PFSK-1 (cell line): ENCODE data around the gene CHCHD5.

Experiments
- FOXP2 ChIP-seq: optimal IDR thresholded peaks from 2 replicates; pipeline ENCODE3; 2011; ENCODE audit warnings: borderline replicate concordance, control low read depth, inconsistent platforms; ENCODE audit not compliant: insufficient read depth; ENCODE audit errors: extremely low read length, extremely low read depth
- POLR2AphosphoS5 ChIP-seq: IDR thresholded peaks from 2 replicates; pipeline ENCODE4 v1.6.1; 2012; ENCODE audit warnings: low read depth, mild to moderate bottlenecking, control low read depth, low read length, moderate library complexity
- SIN3A ChIP-seq: IDR thresholded peaks from 2 replicates; pipeline ENCODE4 v1.6.1; 2012; ENCODE audit warnings: mild to moderate bottlenecking, low read length, moderate library complexity, borderline replicate concordance; ENCODE audit not compliant: insufficient read depth
- TAF1 ChIP-seq: IDR thresholded peaks from 2 replicates; pipeline ENCODE4 v1.6.1; 2012; ENCODE audit warnings: low read length, control low read depth, borderline replicate concordance; ENCODE audit not compliant: insufficient read depth
- TF ChIP-seq, protein P1 (sequence below), 2 experiments: IDR thresholded peaks; 2 replicates each; pipeline versions ENCODE4 v1.6.1 to v1.8.0; 2011 to 2012; ENCODE audit warnings: low read depth in 2 of 2, low read length in 2 of 2, control low read depth in 1 of 2, inconsistent platforms in 1 of 2, mild to moderate bottlenecking in 1 of 2, moderate library complexity in 1 of 2; ENCODE audit not compliant: insufficient read depth in 1 of 2

CHCHD5 gene

DNA sequence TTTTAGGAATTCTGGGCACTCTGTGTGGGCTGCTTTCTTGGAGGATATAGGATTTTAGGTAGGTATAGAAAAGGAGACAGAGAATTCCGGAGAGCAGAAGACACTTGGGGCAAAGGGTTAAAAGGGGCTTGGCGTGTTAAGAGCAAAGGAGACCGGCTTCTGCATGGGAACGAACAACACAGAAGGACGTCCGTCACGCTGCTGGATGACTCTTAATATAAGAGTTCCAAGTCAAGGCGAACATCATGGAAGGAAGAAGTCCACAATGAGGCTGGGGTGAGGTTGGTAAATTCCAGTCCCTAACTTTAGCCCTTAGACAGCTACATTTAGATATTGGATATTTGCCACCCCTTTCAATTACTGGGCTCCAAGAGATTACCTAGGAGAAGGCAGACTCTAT is 45.4 kb downstream of the CHCHD5 start:
- TF ChIP-seq FOXP2 (no peak), TAF1 (no peak), POLR2AphosphoS5 (no peak), SIN3A (no peak)
- TF ChIP-seq, protein P1, sequence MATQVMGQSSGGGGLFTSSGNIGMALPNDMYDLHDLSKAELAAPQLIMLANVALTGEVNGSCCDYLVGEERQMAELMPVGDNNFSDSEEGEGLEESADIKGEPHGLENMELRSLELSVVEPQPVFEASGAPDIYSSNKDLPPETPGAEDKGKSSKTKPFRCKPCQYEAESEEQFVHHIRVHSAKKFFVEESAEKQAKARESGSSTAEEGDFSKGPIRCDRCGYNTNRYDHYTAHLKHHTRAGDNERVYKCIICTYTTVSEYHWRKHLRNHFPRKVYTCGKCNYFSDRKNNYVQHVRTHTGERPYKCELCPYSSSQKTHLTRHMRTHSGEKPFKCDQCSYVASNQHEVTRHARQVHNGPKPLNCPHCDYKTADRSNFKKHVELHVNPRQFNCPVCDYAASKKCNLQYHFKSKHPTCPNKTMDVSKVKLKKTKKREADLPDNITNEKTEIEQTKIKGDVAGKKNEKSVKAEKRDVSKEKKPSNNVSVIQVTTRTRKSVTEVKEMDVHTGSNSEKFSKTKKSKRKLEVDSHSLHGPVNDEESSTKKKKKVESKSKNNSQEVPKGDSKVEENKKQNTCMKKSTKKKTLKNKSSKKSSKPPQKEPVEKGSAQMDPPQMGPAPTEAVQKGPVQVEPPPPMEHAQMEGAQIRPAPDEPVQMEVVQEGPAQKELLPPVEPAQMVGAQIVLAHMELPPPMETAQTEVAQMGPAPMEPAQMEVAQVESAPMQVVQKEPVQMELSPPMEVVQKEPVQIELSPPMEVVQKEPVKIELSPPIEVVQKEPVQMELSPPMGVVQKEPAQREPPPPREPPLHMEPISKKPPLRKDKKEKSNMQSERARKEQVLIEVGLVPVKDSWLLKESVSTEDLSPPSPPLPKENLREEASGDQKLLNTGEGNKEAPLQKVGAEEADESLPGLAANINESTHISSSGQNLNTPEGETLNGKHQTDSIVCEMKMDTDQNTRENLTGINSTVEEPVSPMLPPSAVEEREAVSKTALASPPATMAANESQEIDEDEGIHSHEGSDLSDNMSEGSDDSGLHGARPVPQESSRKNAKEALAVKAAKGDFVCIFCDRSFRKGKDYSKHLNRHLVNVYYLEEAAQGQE (IDR thresholded peaks at IDR 0.05; ENCODE audit: insufficient read depth in 1 of 2, low read depth in 2 of 2, low read length in 2 of 2): no peak

GRCh38 chr2:112630268-112630667 is 45.9 kb downstream of the CHCHD5 start:
- no peak for TF ChIP-seq POLR2AphosphoS5
- no peak for TF ChIP-seq TAF1
- no peak for TF ChIP-seq SIN3A
- TF ChIP-seq, protein P1 (IDR thresholded peaks at IDR 0.05; ENCODE audit: insufficient read depth in 1 of 2, low read depth in 2 of 2, low read length in 2 of 2): no peak
- no peak for TF ChIP-seq FOXP2

DNA sequence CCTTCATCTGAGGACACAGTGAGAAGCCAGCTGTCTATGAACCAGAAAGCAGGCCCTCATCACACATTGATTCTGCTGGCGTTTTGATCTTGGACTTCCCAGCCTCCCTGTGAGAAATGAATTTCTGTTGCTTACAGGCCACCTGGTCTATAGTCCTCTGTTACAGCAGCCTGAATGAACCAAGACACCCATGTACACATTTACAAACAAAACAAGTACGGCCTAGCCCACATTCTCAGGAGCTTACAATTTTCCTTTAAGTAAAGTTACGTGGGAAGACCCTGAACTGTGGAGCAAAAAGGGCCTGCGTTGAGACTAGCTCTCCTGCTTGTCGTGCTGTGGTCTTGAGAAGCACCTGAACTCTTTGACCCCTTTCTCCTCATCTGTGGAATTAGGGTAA is 49.3 kb downstream of the CHCHD5 start:
- TF ChIP-seq POLR2AphosphoS5 (no peak), FOXP2 (no peak), TAF1 (no peak), SIN3A (no peak)
- TF ChIP-seq, protein P1 (IDR thresholded peaks at IDR 0.05; ENCODE audit: insufficient read depth in 1 of 2, low read depth in 2 of 2, low read length in 2 of 2): no peak

- TF ChIP-seq, protein P1 (IDR thresholded peaks at IDR 0.05; ENCODE audit: insufficient read depth in 1 of 2, low read depth in 2 of 2, low read length in 2 of 2): no peak
- no peak for TF ChIP-seq POLR2AphosphoS5
- no peak for TF ChIP-seq TAF1
- no peak for TF ChIP-seq FOXP2
- no peak for TF ChIP-seq SIN3A
Observed at GRCh38 chr2:112634153-112634873, 49.9 kb downstream of the CHCHD5 start.

- TF ChIP-seq SIN3A (no peak), FOXP2 (no peak), TAF1 (no peak), POLR2AphosphoS5 (no peak)
- TF ChIP-seq, protein P1 (IDR thresholded peaks at IDR 0.05; ENCODE audit: insufficient read depth in 1 of 2, low read depth in 2 of 2, low read length in 2 of 2): no peak
Observed at GRCh38 chr2:112634874-112635157, 50.4 kb downstream of the CHCHD5 start.
